ENCODE results near the gene HSFX1. TPM values are rescaled to one million over a fixed set of nuclear protein-coding genes. Genes with fewer than 3 reads are reported as not detected.
"Not testable (repeated sequence)": the region's sequence is repeated elsewhere in the genome, so short reads cannot be mapped to it uniquely, and the experiment has no call there.

The HSFX1 gene, protein sequence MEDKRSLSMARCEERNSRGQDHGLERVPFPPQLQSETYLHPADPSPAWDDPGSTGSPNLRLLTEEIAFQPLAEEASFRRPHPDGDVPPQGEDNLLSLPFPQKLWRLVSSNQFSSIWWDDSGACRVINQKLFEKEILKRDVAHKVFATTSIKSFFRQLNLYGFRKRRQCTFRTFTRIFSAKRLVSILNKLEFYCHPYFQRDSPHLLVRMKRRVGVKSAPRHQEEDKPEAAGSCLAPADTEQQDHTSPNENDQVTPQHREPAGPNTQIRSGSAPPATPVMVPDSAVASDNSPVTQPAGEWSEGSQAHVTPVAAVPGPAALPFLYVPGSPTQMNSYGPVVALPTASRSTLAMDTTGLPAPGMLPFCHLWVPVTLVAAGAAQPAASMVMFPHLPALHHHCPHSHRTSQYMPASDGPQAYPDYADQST
- total RNA-seq (0.98 TPM), polyA plus RNA-seq (ENCODE audit: insufficient read depth, low read depth, low replicate concordance) (not detected)
- long read RNA-seq, donor 1: 0 reads
- long read RNA-seq, donor 2: 0 reads
- long read RNA-seq, donor 3: 0 reads
- long read RNA-seq, donor 4: 0 reads
- long read RNA-seq, donor 5: 0 reads
- long read RNA-seq, donor 6: 0 reads
- long read RNA-seq, donor 7: 0 reads
- long read RNA-seq, donor 8: 0 reads
- long read RNA-seq, donor 9: 0 reads
- long read RNA-seq, donor 10: 0 reads

DNA sequence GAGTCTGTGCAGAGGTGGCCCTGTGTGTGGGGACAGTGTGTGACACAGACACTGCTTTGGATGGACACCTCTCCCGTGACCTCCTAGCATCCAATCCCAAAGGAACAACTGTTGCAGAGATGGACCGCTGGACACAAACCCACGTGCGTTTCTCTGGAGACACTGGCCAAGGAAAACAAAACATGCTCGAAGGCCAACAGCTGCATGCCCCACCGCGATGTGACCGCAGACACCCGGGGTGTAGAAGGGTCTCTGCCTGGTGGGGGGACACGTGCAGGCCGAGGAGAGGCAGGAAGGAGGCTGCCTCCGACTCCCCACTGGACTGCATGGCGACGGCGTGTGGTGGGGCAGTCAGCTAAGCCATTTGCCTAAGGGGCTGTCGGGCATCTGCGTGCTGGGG lies at the start of gene HSFX1:
Gene HSFX1, plus strand, starts transcription at position 301 of the 400 bp plus-strand sequence. CDS start 614 bp downstream, outside the sequence.
- H3K27me3 ChIP-seq (ENCODE audit: control insufficient read depth, insufficient read depth, low read length); DNase-seq; H3K4me3 ChIP-seq (ENCODE audit: low read length in 3 of 3); H3K36me3 ChIP-seq (ENCODE audit: control insufficient read depth in 2 of 3, insufficient read depth in 3 of 3, low read length in 3 of 3); H3K27ac ChIP-seq (ENCODE audit: low read depth in 2 of 2, low read length in 2 of 2); H3K9me3 ChIP-seq (ENCODE audit: control insufficient read depth in 2 of 3, insufficient read depth in 1 of 3, low read length in 3 of 3); FAIRE-seq; H3K9ac ChIP-seq (ENCODE audit: low read length in 3 of 3); intact Hi-C loops (cut with DNase I); H3K4me1 ChIP-seq (ENCODE audit: control insufficient read depth in 2 of 3, insufficient read depth in 2 of 3, low read depth in 1 of 3, low read length in 3 of 3): not testable (repeated sequence)

DNA sequence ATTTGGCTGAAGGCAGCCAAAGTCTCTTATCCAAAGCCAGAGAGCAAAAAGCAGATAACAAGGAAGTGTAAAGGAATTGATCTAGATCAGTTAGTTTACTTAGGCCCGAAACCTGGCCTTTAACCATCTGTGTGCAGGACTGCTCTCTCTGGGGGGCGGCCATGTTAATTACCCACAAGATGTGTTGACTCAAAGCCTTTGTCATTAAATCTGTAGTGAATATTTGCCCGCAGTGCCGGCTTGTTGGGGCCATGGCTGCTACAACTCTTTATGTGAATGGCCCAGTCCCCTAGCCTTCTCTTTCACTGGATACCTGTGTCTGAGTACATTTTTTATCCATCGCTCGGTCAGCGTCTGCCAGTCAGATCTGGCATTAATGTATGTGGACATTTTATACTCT lies 46.6 kb upstream of the HSFX1 start:
- H3K27me3 ChIP-seq (ENCODE audit: control insufficient read depth, insufficient read depth, low read length); H3K9ac ChIP-seq (ENCODE audit: low read length in 3 of 3); H3K4me1 ChIP-seq (ENCODE audit: control insufficient read depth in 2 of 3, insufficient read depth in 2 of 3, low read depth in 1 of 3, low read length in 3 of 3); H3K27ac ChIP-seq (ENCODE audit: low read depth in 2 of 2, low read length in 2 of 2); H3K9me3 ChIP-seq (ENCODE audit: control insufficient read depth in 2 of 3, insufficient read depth in 1 of 3, low read length in 3 of 3); H3K4me3 ChIP-seq (ENCODE audit: low read length in 3 of 3); H3K36me3 ChIP-seq (ENCODE audit: control insufficient read depth in 2 of 3, insufficient read depth in 3 of 3, low read length in 3 of 3); FAIRE-seq; DNase-seq; intact Hi-C loops (cut with DNase I): not testable (repeated sequence)

DNA sequence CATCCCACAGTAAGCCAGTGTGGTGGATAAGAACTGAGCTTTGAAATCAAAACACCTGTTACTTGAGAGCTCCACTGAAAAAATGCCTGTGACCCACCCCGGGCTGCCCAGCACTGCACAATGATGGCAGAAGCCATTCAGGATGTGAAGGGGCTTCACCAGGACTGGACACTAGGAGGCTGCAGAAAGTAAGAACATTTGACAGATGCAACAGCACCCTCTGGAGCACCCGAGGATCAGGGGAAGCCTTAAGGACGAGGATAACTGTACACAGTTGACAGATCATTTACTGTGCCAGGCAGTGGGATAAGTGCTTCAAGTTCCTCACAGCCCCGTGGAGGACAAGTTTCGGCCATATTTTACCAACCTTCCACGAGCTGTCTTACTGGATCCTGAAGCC lies 31.6 kb upstream of the HSFX1 start:
- intact Hi-C loops (cut with DNase I); FAIRE-seq: not testable (repeated sequence)

DNA sequence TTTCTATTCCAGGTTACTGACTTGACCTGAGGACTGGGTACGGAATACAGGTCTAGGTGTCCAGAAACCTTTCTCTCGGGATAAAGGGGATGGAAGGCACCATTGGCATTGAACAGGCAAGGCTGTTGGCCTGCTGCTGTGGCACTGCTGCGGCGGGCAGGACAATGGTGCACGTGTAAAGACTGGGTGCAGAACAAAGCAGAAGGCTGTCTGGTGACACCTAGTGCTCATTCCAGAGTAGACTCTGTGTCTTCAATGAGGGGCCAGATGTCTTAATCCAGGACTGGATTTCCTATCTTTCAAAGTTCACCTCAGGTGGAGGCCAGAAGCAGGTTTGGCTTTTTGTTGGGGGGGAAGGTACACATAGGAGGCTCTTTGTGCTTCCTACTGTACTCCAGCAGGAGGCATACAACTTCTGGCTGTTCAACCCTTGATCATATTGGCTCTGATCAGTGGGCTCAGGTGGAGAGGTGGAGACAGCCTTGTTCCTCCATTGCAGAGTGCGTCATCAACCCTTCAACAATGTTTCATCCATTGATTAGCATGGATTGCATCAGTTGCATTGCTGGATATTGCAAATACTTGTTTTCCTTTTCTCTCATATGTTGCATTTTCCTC lies 27.4 kb upstream of the HSFX1 start:
- H3K4me1 ChIP-seq (ENCODE audit: control insufficient read depth in 2 of 3, insufficient read depth in 2 of 3, low read depth in 1 of 3, low read length in 3 of 3); H3K4me3 ChIP-seq (ENCODE audit: low read length in 3 of 3); H3K9ac ChIP-seq (ENCODE audit: low read length in 3 of 3); intact Hi-C loops (cut with DNase I); H3K36me3 ChIP-seq (ENCODE audit: control insufficient read depth in 2 of 3, insufficient read depth in 3 of 3, low read length in 3 of 3); DNase-seq; H3K27me3 ChIP-seq (ENCODE audit: control insufficient read depth, insufficient read depth, low read length); H3K9me3 ChIP-seq (ENCODE audit: control insufficient read depth in 2 of 3, insufficient read depth in 1 of 3, low read length in 3 of 3); H3K27ac ChIP-seq (ENCODE audit: low read depth in 2 of 2, low read length in 2 of 2): not testable (repeated sequence)
- FAIRE-seq: peak; percentile 50

More for the DNA sequence above, 31.6 kb upstream of the HSFX1 start:
- not testable (repeated sequence) for H3K9me3 ChIP-seq (ENCODE audit: control insufficient read depth in 2 of 3, insufficient read depth in 1 of 3, low read length in 3 of 3); H3K9ac ChIP-seq (ENCODE audit: low read length in 3 of 3); H3K27me3 ChIP-seq (ENCODE audit: control insufficient read depth, insufficient read depth, low read length); H3K27ac ChIP-seq (ENCODE audit: low read depth in 2 of 2, low read length in 2 of 2); DNase-seq; H3K4me1 ChIP-seq (ENCODE audit: control insufficient read depth in 2 of 3, insufficient read depth in 2 of 3, low read depth in 1 of 3, low read length in 3 of 3); H3K4me3 ChIP-seq (ENCODE audit: low read length in 3 of 3); H3K36me3 ChIP-seq (ENCODE audit: control insufficient read depth in 2 of 3, insufficient read depth in 3 of 3, low read length in 3 of 3)

DNA sequence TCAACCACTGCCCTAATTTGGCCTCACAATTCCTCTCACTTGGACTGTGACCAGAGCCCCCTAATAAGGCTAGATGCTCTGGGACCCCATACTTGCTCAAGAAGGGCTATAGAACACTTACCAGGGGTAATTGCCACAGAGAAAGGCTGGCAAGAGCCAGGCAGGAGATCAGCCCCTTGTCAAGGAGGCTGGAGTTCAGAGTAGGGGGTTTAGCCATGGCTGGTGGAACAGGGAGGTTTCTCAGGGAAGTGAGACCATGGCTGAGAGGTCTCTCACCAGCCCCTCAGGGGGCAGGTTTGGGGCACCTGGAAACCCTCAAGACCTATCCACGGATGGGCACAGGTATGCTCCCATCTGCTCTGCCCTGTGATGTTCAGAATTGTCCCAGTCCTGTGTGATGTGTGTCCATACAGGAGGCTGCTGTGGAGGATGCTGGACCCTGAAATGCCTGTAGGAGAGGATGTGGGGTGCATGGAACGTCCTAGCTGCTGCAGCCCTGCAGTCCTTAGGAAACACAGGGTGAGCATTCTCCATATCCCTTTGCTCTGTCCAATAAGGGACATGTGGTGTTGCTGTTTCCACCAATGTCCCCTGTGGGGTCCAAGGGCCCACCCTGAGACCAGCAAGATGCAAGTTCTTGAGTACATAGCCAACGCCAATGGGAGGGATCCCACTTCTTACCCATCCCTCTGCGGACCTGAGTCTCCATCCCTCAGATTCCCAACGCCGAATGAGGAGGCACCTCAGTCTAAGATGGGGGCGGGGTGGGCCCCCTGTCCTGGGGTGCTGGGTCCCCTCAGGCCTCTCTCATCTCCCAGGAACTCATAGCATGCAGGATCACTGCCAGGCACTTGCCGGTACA lies 16.4 kb upstream of the HSFX1 start:
- H3K9ac ChIP-seq (ENCODE audit: low read length in 3 of 3): no peak overlapping the region
- intact Hi-C loops (cut with DNase I): no loop called here
- no peaks in the 10 kb centered on the region for H3K27me3 ChIP-seq (ENCODE audit: control insufficient read depth, insufficient read depth, low read length)
- H3K4me1 ChIP-seq (ENCODE audit: control insufficient read depth in 2 of 3, insufficient read depth in 2 of 3, low read depth in 1 of 3, low read length in 3 of 3): no peaks in the 10 kb centered on the region
- FAIRE-seq (no peak), DNase-seq (no peak)
- H3K27ac ChIP-seq (ENCODE audit: low read depth in 2 of 2, low read length in 2 of 2): no peak overlapping the region
- no peaks in the 10 kb centered on the region for H3K36me3 ChIP-seq (ENCODE audit: control insufficient read depth in 2 of 3, insufficient read depth in 3 of 3, low read length in 3 of 3)
- H3K4me3 ChIP-seq (ENCODE audit: low read length in 3 of 3): no peak overlapping the region
- H3K9me3 ChIP-seq (ENCODE audit: control insufficient read depth in 2 of 3, insufficient read depth in 1 of 3, low read length in 3 of 3): no peaks in the 10 kb centered on the region
- TF ChIP-seq, protein P1, sequence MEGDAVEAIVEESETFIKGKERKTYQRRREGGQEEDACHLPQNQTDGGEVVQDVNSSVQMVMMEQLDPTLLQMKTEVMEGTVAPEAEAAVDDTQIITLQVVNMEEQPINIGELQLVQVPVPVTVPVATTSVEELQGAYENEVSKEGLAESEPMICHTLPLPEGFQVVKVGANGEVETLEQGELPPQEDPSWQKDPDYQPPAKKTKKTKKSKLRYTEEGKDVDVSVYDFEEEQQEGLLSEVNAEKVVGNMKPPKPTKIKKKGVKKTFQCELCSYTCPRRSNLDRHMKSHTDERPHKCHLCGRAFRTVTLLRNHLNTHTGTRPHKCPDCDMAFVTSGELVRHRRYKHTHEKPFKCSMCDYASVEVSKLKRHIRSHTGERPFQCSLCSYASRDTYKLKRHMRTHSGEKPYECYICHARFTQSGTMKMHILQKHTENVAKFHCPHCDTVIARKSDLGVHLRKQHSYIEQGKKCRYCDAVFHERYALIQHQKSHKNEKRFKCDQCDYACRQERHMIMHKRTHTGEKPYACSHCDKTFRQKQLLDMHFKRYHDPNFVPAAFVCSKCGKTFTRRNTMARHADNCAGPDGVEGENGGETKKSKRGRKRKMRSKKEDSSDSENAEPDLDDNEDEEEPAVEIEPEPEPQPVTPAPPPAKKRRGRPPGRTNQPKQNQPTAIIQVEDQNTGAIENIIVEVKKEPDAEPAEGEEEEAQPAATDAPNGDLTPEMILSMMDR (IDR thresholded peaks at IDR 0.05; ENCODE audit: borderline replicate concordance, extremely low read depth, insufficient read depth): no peak

Data from kidney (tissue), 22 donors.